COLO829 (cell line): Measurements from ENCODE around the gene KCNJ11.
"Not testable (repeated sequence)": the region's sequence is repeated elsewhere in the genome, so short reads cannot be mapped to it uniquely, and the experiment has no call there.

Source experiments
- DNase-seq: peaks from one replicate; pipeline ENCODE4 v3.0.0; 2012; ENCODE audit warnings: low spot score

Gene KCNJ11

DNA sequence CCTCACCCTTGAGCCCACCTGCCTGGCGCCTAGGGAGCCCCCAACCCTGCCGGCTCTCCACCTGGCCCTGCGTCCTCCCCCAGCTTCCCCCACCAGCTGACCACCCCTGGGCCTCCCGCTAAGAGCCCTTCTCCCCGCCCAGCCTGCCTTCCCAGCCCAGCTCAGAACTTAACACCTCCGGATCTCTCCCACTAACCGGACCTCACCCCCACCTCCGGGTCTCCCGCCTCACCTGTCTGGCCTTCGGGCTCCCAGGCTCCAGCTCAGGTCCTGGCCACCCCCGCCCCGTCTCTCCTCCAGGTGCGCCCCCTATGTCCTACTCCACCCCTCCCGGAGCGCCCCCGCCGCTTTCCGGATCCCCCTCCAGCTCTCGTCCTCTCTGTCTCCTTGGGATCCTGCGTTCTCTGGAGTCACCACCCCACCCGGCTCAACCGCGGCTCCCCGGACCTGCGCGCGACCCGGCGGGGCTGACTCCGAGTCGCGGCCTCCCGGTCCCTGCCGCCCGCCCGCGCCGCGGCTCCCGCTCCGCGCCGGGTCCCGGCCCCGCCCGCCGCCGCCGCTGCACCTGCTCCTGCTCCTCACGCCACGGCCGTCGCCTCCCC, at the start of gene KCNJ11:
KCNJ11 (minus strand) TSS at position 51 of the 602 bp plus-strand sequence. CDS start 568 bp downstream, outside the sequence.
- no peak for DNase-seq

DNA sequence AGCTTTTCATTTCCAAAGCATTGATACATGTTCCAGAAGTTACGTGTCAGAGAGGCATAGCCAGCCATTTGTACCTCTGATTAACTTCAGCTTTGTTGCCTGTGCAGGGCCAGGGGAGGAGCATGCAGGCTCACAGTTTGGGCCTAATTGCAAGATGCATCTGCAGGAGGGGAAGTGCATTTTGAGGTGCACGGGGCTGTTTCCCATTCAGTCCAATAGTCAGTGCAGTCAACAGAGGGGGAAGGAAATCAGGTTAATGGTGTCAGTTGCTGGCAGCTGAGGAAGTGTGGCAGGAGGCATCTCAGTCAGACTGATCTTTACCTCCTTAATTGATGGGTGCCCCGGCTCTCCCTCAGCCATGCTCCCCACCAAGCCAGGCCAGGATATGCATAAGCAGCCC, 48.9 kb upstream of the KCNJ11 start:
- DNase-seq: no peak

DNA sequence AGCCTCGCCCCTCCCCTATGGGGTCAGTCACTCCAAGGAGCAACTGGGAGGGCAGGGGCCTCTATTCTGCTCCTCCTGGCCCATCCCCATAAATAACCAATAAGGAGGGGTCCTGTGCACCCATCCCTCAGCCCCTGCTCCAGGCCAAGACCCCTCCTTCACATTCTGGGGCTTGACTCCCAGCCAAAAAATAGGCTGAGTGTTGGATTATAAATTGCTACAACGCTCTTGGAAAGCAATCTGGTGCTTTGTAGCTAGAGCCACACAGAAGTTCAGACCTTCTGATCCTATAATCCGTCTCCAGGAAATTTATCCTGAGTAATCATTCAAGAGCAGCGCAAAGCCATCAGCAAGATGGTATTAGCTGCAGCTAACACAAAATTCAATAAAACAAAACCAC, 45.6 kb upstream of the KCNJ11 start:
- no peak for DNase-seq

DNA sequence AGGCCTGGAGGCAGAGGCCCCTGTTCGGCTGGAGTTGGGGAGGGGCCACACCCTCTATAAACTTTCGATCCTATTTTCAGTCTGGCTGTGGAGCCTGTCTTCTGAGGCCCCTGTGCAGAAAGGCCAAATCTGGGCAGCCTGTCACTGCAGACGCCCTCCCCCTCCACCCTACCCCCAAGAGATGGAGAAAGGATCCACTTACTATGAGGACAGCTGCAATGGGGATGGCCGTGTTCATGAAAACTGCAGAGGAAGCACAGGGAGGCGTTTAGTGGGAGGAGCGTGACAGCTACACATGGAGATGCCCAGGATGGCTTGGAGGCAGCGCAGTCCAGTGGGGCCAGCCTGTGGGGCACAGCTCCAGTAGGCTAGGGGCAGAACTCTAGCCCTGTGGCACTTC, 43.5 kb upstream of the KCNJ11 start:
- no peak for DNase-seq

DNA sequence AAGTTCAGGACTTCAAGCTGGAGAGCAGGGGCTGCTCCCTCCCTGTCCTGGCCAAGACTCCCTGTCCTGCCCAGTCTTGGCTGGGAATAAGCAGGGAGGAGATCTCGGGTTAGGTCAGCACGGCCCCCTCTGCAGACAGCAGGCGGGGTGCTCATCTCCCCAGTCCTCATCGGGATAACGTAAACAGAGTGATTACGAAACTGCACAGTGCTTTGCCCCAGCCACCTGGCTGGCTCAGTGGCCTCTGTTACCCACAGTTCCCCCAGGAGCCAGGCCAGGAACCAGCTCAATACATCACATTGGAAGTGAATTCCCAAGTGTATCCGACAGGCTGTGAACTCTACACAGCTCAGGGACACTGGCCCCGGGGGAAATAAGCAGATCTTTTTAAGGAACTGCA, 42.7 kb upstream of the KCNJ11 start:
- DNase-seq: no peak

DNA sequence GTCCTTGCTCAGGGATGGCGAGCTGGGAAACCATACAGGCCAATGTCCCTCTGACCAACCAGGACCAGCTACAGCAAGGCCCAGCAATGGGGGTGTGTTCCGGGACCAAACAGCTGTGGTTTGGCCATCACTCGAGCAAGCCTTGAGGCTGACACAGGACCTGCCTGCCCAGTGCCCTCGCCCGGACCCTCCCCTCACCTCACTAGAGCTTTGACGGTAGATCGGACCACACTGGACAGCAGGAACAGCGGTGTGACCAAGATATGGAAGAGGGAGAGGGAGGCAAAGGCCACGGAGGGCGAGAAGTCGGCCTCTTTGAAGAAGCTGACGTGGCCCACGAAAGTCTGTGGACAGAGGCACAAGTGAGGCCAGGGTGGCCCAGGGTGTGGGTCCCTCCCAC, 42.2 kb upstream of the KCNJ11 start:
- DNase-seq: no peak

DNA sequence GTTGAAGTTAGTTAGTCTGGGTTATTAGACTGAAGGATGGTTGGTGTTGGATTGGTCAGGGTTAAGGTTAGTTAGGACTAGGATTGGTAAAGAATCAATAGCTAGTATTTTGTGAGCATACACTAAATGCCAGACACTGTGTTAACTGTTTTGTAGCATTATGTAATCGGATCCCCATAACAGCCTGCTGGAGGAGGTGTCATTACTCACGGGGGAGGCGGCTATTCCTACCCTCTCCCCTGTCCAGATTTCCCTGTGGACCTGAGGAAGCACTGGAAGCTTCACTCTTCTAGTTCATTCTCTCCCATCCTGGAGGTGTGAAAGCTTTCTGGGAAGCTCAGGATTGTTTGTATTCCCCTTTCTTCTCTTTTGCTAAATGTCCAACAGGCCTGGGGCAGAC, 40.5 kb upstream of the KCNJ11 start:
- no peak for DNase-seq

DNA sequence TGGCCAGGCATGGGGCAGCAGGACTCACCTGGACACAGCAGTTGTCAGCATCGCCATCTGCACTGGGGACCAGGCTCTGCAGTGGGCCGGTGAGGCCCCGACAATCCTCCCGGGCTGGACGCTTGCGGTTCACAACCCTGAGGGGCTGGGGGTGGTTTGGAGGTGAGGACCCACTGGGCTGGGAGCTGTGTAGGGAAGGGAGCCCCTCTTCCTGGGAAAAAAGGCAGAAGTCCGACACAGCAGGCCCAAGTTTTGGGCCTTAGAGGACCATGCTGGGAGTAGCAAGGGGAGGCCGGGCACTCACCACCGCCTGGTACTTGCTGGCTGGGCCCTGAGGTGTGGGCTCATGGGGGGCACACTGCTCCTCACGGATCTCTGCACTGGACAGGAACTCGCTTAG, 39.8 kb upstream of the KCNJ11 start:
- no peak for DNase-seq

DNA sequence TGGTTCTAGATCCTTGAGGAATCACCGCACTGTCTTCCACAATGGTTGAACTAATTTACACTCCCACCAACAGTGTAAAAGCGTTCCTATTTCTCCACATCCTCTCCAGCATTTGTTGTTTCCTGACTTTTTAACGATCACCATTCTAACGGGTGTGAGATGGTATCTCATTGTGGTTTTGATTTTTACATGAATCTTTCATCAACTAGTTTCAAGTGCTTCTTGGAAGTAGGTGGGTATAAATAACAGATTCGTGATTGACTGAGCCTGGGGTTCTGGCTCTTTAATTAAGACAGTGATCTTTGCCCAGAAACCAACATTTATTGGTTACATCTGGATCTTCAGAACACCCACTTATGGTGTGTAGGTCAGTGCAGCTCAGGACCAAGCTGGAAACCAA, 37.8 kb upstream of the KCNJ11 start:
- not testable (repeated sequence) for DNase-seq

DNA sequence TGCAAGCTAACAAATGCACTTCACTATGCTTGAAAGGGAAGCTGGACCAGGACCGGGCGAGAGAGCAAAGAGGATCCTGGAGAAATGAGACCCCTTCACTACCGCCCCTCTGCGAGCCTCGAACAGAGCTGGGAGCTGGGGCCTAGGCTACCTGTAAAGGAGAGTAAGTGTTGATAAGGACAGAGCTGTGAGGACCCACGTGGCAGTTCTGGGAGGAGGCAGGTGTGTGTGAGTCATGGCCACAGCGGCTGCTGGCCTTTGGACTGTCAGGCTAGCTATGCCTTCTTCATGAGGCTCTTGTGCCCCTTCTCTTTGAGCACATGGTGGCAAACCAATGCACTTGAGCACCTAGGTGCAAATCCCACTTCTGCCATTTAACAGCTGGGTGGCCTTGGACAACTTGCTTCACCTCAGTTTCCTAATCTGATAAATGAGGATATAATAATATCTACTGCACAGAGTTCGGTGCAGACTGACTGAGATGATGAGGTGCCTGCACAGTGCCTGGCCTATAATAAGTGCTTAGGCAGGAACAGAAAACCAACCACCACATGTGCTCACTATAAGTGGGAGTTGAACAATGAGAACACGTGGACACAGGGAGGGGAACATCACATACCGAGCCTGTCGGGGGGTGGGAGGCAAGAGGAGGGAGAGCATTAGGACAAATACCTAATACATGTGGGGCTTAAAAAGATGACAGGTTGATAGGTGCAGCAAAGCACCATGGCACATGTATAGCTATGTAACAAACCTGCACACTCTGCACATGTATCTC, 35.3 kb upstream of the KCNJ11 start:
- no peak for DNase-seq

DNA sequence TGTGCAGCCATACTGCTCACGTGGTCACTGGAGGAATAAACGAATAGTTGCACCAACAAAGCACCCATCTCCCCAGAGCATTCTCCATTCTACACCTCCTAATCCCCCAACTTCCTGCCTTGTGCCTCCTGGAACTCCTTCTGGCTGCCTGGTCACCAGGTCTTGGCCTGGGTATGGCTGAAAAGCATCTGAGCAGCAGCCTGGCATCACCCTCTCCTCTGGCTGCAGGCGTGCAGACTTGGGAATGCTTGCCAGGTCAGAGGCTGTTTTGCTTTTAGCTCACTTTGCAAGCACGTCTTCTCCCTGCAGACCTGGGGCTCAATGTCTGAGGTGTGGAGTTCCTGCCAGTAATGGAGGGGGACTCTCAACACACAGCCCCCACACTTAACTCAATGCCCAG, 33.3 kb upstream of the KCNJ11 start:
- no peak for DNase-seq

DNA sequence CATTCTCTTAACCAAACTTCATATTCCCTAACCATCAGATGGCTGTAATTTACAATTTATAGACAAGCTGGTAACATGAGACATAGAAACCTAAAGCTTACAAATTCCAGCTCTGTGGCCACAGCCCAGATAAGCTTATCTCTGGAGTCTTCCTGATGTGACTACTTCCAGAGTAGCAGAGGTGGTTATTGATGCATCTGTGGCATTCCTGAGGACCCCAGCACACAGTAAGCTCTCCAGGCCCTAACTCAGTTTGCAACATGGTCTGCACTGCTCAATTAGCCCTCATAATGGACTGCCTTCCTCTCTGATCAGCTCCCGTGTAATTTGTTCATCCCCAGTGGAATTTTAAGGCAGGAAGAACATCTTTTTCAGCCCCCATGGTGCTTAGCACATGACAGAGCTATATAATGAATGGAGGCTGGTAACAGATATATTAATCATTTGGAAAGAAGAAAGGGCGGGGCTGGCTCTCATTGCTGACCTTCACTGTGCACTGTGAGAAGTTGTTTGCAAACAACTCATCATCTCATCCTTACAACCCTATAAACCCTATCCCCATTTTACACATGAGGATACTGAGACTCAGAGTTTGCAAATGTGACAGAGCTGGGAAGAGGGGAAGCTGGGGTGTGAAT, 30.1 kb upstream of the KCNJ11 start:
- no peak for DNase-seq

DNA sequence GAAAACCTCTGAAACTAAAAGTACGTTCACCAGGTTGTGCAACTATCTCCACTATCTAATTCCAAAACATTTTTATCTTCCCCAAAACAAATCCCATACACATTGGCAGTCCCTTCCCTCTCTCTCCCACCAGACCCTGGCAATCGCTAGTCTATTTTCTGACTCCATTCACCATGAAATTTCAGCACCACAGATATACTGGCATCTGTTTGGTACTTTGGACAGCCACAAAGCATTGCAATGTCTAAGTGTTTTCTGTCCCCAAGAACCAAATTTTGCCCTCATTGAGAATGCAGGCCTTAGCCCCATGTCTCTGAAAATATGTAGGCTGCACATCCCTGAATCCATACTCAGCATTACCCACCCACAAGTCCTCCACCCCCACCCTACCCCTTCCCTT, 28.0 kb upstream of the KCNJ11 start:
- DNase-seq: no peak

DNA sequence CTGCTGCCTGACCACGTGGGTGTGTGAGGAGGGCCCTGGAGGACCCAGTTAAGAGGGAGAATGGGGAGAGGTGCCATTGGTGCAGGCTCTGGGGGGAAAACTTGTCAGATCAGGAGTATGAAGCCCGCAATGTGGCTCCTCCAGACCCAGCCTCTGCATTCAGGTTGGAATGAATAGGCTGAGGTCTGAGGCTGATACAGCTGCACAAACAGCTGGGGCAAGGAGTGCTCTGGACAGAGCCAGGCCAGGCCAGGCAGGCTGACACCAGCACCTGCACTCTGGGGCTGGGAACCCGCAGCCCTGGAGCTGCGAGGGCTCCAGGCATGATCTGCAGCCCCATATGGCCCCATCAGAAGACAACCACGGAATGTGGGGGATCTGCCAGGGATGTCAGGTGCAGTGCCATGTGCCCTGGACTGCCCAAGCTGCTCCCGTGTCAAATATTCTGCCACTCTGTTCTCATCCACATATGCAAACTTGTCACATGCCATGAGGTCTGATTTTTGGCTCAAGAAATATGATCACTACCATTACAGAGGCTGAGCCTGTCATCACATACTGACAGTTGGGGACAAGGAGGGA, 27.2 kb upstream of the KCNJ11 start:
- DNase-seq: no peak

DNA sequence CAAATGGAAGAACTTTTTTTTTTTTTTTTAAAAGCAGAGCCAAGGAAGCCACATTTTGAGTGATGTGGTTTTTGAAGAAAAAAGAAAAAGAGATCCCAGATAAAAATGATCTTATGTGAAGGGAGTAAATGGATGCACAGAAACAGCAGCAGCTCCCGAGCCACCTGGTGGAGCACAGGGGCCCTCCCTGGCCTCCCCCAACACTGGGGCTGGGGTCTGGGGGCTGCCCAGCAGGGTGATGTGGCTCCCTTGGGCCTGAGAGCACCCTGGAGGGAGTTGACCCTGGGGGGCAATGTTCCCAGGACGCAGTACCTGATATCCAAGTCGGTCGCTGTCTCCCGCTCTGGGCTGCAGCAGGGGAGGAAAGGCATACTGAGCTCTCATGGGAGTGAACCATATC, 26.5 kb upstream of the KCNJ11 start:
- DNase-seq: no peak

DNA sequence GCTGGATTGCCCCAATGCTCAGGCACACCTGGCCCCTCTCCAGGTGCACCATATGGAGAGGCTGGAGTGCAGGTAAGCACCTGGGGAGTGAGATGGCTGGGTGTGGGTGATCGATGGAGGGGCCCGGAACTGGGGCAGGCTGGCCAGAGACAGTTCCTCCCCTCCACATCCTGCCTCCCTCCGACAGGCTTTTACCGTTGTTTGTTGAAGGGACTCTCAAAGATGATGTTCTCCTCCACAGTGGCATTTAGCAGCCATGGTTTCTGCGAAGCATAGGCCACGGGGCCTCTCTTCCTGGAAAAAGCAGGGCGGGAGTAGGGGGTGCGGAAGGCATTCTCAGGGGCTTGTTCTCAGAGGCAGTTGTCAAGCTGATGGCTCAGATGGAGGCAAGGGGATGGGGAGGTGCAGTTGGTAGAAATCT, 25.9 kb upstream of the KCNJ11 start:
- DNase-seq: no peak

DNA sequence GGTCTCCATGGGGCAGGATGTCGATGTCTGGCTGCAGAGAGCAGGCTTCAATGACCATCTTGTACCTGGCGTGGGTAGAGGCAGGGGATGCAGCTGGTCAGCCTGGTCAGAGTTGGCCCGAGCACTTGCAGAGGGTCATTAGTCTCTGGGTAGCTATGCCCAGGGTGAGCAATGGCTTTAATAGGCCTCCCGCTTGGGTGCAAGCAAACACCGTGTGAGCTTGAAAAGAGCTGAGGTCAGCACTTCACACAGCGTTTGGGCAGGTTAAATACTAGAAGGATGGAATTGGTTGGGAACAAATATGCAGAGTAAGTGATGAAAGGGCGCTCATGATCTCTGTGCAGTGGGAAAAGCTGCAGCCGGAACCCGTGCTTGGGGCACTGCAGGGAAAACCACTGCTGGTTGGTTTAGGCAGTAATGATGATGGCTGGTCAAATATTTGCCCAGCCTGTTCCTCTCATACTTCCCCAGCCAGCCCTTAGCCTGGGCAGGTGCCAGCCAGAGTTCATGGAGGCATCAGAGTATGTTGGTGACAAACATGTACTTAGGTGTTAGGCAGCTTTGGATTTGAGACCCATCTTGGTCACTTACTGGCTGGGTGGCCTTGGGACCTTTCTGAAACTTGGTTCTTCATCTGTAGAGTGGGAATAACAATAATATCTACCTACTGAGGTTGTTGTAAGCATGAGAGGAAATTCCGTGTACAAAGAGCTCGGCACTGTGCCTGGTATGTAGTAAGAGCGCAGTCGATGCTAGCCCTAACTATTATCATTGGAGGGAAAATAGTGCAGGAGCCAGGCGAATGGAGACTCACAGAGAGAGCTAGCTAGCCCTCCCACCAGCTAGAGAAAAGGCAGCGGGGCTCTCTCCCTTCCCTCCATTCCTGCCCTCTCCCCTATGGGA, 25.2 kb upstream of the KCNJ11 start:
- no peak for DNase-seq

DNA sequence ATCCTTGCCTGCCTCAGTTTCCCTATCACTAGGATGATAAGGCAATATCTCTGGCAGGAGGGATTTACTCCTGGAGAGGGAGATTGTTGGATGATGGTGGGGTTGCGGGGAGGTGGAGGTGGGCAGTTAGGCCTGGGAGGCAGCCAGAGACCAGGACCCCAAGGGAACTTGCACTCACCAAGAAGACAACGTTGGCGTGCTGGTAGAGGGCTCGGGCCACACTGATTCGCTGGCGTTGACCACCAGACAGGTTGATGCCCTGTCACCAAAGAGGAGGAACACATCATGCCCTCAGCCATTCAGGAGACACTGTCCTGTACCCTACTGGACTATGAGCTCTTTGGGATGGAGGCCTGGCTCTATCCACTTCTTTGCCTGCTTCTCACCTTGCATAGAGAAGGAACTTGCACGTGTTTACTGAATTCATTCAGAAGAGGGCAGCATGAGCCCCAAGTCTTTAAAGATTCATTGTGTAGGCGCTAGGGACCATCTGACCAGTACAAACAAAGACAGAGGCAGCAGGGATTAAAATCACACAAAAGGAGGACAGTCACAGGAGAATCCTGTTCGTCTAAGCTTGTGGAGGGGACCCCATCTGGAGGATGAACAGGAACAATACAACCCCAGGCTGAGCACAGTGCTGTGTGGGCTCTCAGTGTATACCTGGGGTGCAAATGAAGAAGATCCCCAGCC, 24.2 kb upstream of the KCNJ11 start:
- no peak for DNase-seq

DNA sequence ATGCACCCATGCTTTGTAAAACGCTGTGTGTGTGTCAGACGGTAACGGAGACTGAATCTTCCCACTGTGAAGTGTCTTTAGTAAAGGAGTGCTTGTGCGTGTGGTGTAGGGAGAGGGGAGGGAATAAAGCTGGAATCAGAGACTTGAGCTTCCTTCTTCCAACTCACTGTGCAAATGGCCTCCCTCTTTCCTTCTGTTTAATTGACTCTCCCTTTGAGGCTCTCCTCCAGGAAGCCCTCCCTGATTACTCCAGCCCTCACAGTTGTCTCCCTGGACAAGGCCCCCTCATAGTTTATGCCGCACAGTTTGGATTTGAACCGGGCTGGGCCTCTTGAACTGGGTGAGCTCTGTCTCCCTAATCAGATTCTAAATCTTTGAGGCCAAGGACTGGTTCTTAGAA, 23.0 kb upstream of the KCNJ11 start:
- DNase-seq: no peak

DNA sequence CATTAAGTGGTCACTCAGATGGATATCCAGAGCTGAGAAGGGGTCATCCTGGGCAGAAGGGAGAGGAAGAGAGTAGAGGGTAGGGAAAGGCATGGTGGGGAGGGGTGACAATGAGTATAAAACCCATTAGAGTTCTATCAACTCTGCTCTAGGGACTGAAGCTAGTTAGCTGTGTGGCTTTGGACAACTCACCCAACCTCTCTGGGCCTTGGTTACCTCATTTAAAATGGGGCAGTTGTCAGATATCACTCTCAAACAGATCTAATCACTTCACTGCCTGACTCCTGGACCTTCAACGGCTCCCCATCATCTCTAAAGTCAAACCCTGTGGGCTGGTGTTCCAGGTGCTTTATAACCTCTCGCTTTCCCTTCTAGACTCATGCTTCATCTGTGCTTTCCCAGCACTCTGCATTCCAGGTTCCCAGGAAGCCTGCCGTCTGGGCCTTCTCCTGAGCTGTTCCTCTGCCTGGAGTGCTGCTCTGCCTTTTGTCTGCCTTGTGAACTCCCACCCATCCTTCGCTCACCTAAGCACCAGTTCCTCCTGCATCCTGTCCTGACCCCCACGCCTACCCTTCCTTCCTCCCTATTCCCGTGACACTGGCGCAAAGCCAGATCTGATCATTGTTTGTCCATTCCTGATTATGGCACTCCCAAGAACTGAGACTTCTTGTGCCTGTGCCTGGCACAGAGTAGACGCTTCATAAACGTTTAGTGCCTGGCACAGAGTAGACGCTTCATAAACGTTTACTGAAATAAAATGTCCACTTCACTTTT, 22.3 kb upstream of the KCNJ11 start:
- DNase-seq: no peak

DNA sequence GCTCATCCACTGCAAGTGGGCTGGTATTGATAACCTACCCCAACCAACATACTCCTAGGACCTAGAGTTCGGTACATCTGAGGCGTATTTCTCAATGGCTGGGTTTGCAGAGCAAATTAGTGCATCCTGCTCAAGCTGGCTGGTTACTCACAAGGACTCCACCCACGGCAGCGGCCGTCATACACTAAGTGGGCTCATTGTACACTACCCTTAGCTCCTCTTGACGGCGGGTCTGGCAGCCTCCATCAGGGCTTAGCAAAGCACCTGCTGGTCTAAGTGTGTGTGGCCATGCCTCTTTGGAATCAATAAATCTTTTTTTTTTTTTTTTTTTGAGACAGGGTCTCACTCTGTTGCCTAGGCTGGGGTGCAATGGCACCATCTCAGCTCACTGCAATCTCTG, 20.2 kb upstream of the KCNJ11 start:
- no peak for DNase-seq
